HepG2 (cell line): ENCODE data around the gene TBX10. TPM values are rescaled to one million over a fixed set of nuclear protein-coding genes. Genes with fewer than 3 reads are reported as not detected.
A peak's percentile ranks its signal among the peaks of the same experiment; 100 is the strongest.

Experiments
- AKNA ChIP-seq: sonication (generic); formaldehyde crosslinking; IDR thresholded peaks from 2 replicates; pipeline ENCODE4 v1.4.0; 2020; ENCODE audit warnings: missing genetic modification reagents, borderline replicate concordance
- ARID4A ChIP-seq: sonication (generic); formaldehyde crosslinking; IDR thresholded peaks from 2 replicates; pipeline ENCODE4 v1.5.0; 2020; ENCODE audit warnings: mild to moderate bottlenecking, missing genetic modification reagents, borderline replicate concordance
- CAMTA2 ChIP-seq: sonication (generic); formaldehyde crosslinking; IDR thresholded peaks from 2 replicates; pipeline ENCODE4 v1.4.0; 2020; ENCODE audit warnings: mild to moderate bottlenecking, missing genetic modification reagents, borderline replicate concordance
- CBX5 ChIP-seq: sonication (generic); formaldehyde crosslinking; IDR thresholded peaks from 2 replicates; pipeline ENCODE4 v1.4.0; 2020; ENCODE audit warnings: missing genetic modification reagents, borderline replicate concordance
- CHD4 ChIP-seq: fragments of 200-600 bp; sonication (generic); IDR thresholded peaks from 2 replicates; pipeline ENCODE4 v1.7.0; 2017; ENCODE audit warnings: mild to moderate bottlenecking, low read length, borderline replicate concordance
- CREB1 ChIP-seq, 2 experiments: fragments of 450-650 bp in 1 of 2; IDR thresholded peaks; 2 replicates each; pipeline ENCODE4 v1.6.1; 2016 to 2017; ENCODE audit warnings: control low read depth in 1 of 2, mild to moderate bottlenecking in 1 of 2, missing compliant biosample characterization in 1 of 2, missing genetic modification characterization in 1 of 2
- GATAD1 ChIP-seq: IDR thresholded peaks from 2 replicates; pipeline ENCODE4 v1.6.1; 2016; ENCODE audit warnings: missing genetic modification reagents, missing compliant biosample characterization
- HDAC2 ChIP-seq: sonication (generic); formaldehyde crosslinking; IDR thresholded peaks from 2 replicates; pipeline ENCODE4 v1.4.0; 2020; ENCODE audit warnings: missing genetic modification reagents
- JARID2 ChIP-seq: sonication (generic); formaldehyde crosslinking; IDR thresholded peaks from 2 replicates; pipeline ENCODE4 v1.8.1; 2023; ENCODE audit warnings: missing genetic modification reagents, inconsistent platforms; ENCODE audit not compliant: insufficient replicate concordance
- ZNF230 ChIP-seq: sonication (generic); formaldehyde crosslinking; IDR thresholded peaks from 2 replicates; pipeline ENCODE4 v1.4.0; 2020; ENCODE audit warnings: mild to moderate bottlenecking, missing genetic modification reagents
- ZNF253 ChIP-seq: sonication (generic); formaldehyde crosslinking; IDR thresholded peaks from 2 replicates; pipeline ENCODE4 v1.8.0; 2022; ENCODE audit warnings: mild to moderate bottlenecking, missing genetic modification reagents, borderline replicate concordance
- ZNF280D ChIP-seq: sonication (generic); formaldehyde crosslinking; IDR thresholded peaks from 2 replicates; pipeline ENCODE4 v1.5.1; 2020; ENCODE audit warnings: mild to moderate bottlenecking, missing genetic modification reagents
- ZSCAN9 ChIP-seq: IDR thresholded peaks from 2 replicates; pipeline ENCODE4 v1.6.1; 2016; ENCODE audit warnings: borderline replicate concordance
- polyA plus RNA-seq, 8 experiments: library from polyadenylated mRNA; depleted of rRNA in 3 of 8; stranded (reverse) in 7 of 8; unstranded in 1 of 8; fragments of >200 nt; fragmentation: Illumina TruSeq in 4 of 8; extraction: Trizol in 4 of 8; gene quantifications; 2 replicates each; pipeline versions ENCODE4 v1.2.1 to v1.2.3, GENCODE V29; 2011 to 2016; ENCODE audit warnings: low read depth in 4 of 8, missing spikeins in 1 of 8, mixed read lengths in 1 of 8; ENCODE audit not compliant: insufficient read depth in 1 of 8
- total RNA-seq, 5 experiments: library from RNA; depleted of rRNA; stranded (reverse); fragments of >200 nt; fragmentation: Illumina TruSeq; extraction: Trizol; gene quantifications; 2 replicates each; pipeline ENCODE4 v1.2.3, GENCODE V29; 2016; ENCODE audit warnings: low read depth in 1 of 5
- TF ChIP-seq, protein P1 (sequence below): sonication (generic); formaldehyde crosslinking; IDR thresholded peaks from 2 replicates; pipeline ENCODE4 v1.8.0; 2023; ENCODE audit warnings: mild to moderate bottlenecking, missing genetic modification reagents

Gene TBX10
- total and polyA plus RNA-seq, 2 of the 13 experiments (the other 11 are each of a cell fraction or from before 2014, with no cell fraction given): 0.27 to 1.7 TPM

GRCh38 chr11:67632982-67633755 is 6.4 kb downstream of the TBX10 start (continued):
- TF ChIP-seq ARID4A (CRISPR knock-in tag) (0 out of 2 replicates have a peak, but pooled peaks have one; percentile 8), CBX5 (CRISPR knock-in tag) (no peak), CREB1 (IDR thresholded peaks at IDR 0.05) (no peak), CREB1 (CRISPR knock-in tag; IDR thresholded peaks at IDR 0.05) (no peak), GATAD1 (CRISPR knock-in tag) (0 out of 2 replicates have a peak, but pooled peaks have one; percentile 8), JARID2 (CRISPR knock-in tag) (no peak), ZNF230 (CRISPR knock-in tag) (0 out of 2 replicates have a peak, but pooled peaks have one; percentile 4), ZNF253 (CRISPR knock-in tag) (no peak), ZNF280D (CRISPR knock-in tag) (no peak), AKNA (CRISPR knock-in tag) (no peak), CHD4 (peak; percentile 6; the same call in 1 of the 2 replicates), ZSCAN9 (CRISPR knock-in tag) (no peak), HDAC2 (no peak), CAMTA2 (CRISPR knock-in tag) (no peak)
- TF ChIP-seq, protein P1, sequence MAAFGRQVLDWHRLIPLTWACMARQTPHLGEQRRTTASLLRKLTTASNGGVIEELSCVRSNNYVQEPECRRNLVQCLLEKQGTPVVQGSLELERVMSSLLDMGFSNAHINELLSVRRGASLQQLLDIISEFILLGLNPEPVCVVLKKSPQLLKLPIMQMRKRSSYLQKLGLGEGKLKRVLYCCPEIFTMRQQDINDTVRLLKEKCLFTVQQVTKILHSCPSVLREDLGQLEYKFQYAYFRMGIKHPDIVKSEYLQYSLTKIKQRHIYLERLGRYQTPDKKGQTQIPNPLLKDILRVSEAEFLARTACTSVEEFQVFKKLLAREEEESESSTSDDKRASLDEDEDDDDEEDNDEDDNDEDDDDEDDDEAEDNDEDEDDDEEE (CRISPR knock-in tag): 0 out of 2 replicates have a peak, but pooled peaks have one; percentile 13
